Measurements from ENCODE around the gene TLE4. TPM values are rescaled to one million over a fixed set of nuclear protein-coding genes. Genes with fewer than 3 reads are reported as not detected.

Gene TLE4
- total RNA-seq, 1 donor from 2014 or later, result 20.7 TPM

DNA sequence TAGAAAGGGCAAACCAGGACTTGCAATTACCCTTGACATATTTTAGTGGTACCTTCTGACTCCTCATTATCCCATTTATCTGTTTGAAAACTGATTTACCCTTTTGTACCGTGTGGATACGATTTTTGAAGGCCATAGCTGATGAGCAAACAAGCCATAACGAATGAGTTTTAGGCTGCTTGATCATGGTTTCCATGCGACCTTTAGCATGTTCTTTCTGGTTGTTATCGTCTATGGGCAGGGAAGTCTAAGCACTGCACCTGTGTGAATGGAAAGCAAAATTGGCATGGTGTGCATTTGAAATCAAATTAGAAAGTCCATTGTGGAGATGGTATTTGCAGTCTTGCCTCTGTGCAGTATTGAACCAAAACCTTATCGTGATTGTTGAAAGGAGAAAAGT lies 127.7 kb downstream of the TLE4 start:
- no peak for DNase-seq (ENCODE audit: low spot score)
- H3K9me3 Mint-ChIP-seq, result no peaks in the 10 kb centered on the region
- peaks cover 5% of the 10 kb centered on the region for H3K36me3 Mint-ChIP-seq (ENCODE audit: low read depth)
- intact Hi-C loops (cut with micrococcal nuclease), result loop anchor here (5.0 kb wide), 2 partner anchors 113 to 127 kb away; partner anchors contain the start of gene TLE4
- H3K27ac Mint-ChIP-seq, result no peak overlapping the region
- H3K27me3 Mint-ChIP-seq (ENCODE audit: low read depth), result no peaks in the 10 kb centered on the region
- no peak overlapping the region for H3K4me3 Mint-ChIP-seq (ENCODE audit: low read depth)
- H3K4me1 Mint-ChIP-seq (ENCODE audit: low read depth), result peaks cover 23% of the 10 kb centered on the region

DNA sequence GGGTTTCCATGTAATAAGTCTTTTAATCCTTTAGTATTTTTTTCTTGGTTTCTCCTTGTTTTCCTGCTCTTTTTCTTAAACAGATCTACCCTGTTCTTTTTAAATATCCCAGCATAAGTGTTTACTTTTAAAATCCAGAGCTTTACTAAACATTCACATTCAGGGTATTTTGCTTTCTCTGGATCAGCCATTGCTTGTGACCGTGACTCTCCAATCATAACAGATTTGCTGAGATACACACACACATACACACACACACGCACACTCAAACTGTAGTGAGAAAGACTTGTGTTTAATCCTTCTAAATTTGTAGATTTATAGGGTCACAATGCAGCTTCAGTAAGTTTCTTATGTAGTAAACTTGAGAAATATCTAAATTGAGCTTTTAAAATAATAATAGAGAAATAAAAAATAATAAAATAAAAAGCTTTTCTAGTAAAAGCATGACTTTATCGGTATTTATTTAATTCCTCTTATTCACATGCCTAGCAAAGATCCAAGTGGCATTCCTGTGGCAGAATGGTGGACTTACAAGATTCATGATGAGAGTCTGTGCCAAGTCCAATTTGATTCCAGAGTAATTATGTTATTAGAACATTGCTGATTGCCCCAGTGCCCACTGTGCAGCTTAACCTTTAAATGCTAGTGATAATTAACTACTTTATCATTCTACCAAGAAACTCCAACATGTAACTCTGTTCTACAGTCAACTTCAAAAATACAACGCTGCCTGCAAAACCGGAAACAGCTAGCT lies 129.0 kb downstream of the TLE4 start:
- intact Hi-C loops (cut with micrococcal nuclease), result no loop called here
- DNase-seq (ENCODE audit: low spot score), result no peak
- H3K9me3 Mint-ChIP-seq, result no peaks in the 10 kb centered on the region
- peaks cover 10% of the 10 kb centered on the region for H3K4me1 Mint-ChIP-seq (ENCODE audit: low read depth)
- no peak overlapping the region for H3K27ac Mint-ChIP-seq
- H3K27me3 Mint-ChIP-seq (ENCODE audit: low read depth), result no peaks in the 10 kb centered on the region
- no peak overlapping the region for H3K4me3 Mint-ChIP-seq (ENCODE audit: low read depth)
- H3K36me3 Mint-ChIP-seq (ENCODE audit: low read depth), result peaks cover 16% of the 10 kb centered on the region

DNA sequence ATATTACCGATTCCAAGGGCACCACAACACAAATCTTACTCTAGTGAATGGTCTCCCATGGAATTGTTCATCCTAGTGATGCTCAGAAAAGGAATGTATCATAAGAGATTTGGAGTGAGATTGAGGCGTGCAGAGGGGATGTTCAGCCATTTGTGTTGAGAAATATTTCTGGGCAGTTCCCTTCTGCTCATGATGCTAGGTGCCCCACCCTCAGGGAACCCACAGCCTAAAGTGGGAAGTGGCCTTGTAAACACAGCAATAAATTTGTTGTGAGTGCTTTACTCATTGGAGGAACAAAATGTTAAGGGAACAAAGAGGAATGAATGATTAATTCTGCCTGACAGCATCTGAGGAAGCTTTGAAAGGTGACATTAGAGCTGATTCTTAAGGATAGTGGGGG lies 129.9 kb downstream of the TLE4 start:
- H3K4me1 Mint-ChIP-seq (ENCODE audit: low read depth), result peaks cover 7% of the 10 kb centered on the region
- intact Hi-C loops (cut with micrococcal nuclease), result no loop called here

GRCh38 chr9:79705704-79706103 lies 133.9 kb downstream of the TLE4 start:
- DNase-seq (ENCODE audit: low spot score), result no peak
- no peaks in the 10 kb centered on the region for H3K9me3 Mint-ChIP-seq
- H3K27ac Mint-ChIP-seq, result no peak overlapping the region
- H3K4me3 Mint-ChIP-seq (ENCODE audit: low read depth), result no peak overlapping the region
- peaks cover 47% of the 10 kb centered on the region for H3K36me3 Mint-ChIP-seq (ENCODE audit: low read depth)
- intact Hi-C loops (cut with micrococcal nuclease), result no loop called here
- peaks cover 11% of the 10 kb centered on the region for H3K4me1 Mint-ChIP-seq (ENCODE audit: low read depth)
- H3K27me3 Mint-ChIP-seq (ENCODE audit: low read depth), result no peaks in the 10 kb centered on the region

More for the DNA sequence above, 129.9 kb downstream of the TLE4 start:
- Mint-ChIP-seq H3K4me3 (ENCODE audit: low read depth) (no peak overlapping the region), H3K27ac (no peak overlapping the region), H3K27me3 (ENCODE audit: low read depth) (no peaks in the 10 kb centered on the region), H3K36me3 (ENCODE audit: low read depth) (peaks cover 21% of the 10 kb centered on the region), H3K9me3 (no peaks in the 10 kb centered on the region)
- DNase-seq (ENCODE audit: low spot score), result no peak

DNA sequence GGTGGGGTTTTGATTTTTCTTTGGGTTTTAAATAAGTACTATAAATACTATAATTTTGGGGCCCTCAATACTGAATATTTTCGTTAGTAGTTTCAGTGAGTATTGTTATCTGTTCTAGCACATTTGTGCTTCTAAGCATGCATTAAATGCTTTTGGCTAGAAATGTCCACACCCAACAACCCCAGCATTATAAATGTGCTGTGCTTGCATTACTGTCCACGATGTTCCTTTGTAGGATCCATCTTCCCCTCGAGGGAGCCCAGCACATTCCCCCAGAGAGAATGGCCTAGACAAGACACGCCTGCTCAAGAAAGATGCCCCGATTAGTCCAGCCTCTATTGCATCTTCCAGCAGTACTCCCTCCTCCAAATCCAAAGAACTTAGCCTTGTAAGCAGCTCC lies 134.7 kb downstream of the TLE4 start:
- Mint-ChIP-seq H3K9me3 (no peaks in the 10 kb centered on the region), H3K27me3 (ENCODE audit: low read depth) (no peaks in the 10 kb centered on the region), H3K36me3 (ENCODE audit: low read depth) (peaks cover 53% of the 10 kb centered on the region), H3K27ac (no peak overlapping the region), H3K4me3 (ENCODE audit: low read depth) (no peak overlapping the region), H3K4me1 (ENCODE audit: low read depth) (peaks cover 11% of the 10 kb centered on the region)
- DNase-seq (ENCODE audit: low spot score), result no peak
- intact Hi-C loops (cut with micrococcal nuclease), result no loop called here

DNA sequence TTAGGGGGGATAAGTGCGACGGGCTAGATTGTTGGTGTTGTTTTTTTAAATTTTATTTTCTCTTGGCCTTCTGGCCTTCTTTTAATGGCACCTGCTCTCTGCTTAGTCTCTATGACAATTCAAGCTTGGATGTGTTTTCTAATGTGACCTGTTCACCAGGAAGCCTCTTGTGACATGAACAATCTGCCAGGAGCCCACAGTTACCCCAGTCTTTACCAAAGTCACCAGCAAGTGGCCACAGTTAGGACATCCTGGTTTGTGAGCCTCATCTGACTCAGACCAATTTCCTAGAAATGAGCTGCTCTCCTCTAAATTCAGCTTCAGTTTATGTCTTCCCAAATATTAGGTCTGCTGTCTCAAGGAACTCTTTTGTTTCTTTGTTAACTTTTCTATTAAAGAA lies 135.8 kb downstream of the TLE4 start:
- intact Hi-C loops (cut with micrococcal nuclease), result no loop called here
- no peak for DNase-seq (ENCODE audit: low spot score)
- no peak overlapping the region for H3K4me3 Mint-ChIP-seq (ENCODE audit: low read depth)
- H3K27ac Mint-ChIP-seq, result no peak overlapping the region
- H3K9me3 Mint-ChIP-seq, result no peaks in the 10 kb centered on the region
- H3K36me3 Mint-ChIP-seq (ENCODE audit: low read depth), result peaks cover 59% of the 10 kb centered on the region
- peaks cover 17% of the 10 kb centered on the region for H3K4me1 Mint-ChIP-seq (ENCODE audit: low read depth)
- H3K27me3 Mint-ChIP-seq (ENCODE audit: low read depth), result no peaks in the 10 kb centered on the region

- no peak for DNase-seq (ENCODE audit: low spot score)
- Mint-ChIP-seq H3K36me3 (ENCODE audit: low read depth) (peaks cover 60% of the 10 kb centered on the region), H3K27me3 (ENCODE audit: low read depth) (no peaks in the 10 kb centered on the region), H3K9me3 (no peaks in the 10 kb centered on the region), H3K4me1 (ENCODE audit: low read depth) (peaks cover 17% of the 10 kb centered on the region), H3K27ac (no peak overlapping the region), H3K4me3 (ENCODE audit: low read depth) (no peak overlapping the region)
- intact Hi-C loops (cut with micrococcal nuclease), result no loop called here
Observed at GRCh38 chr9:79708541-79708940, 136.8 kb downstream of the TLE4 start.

DNA sequence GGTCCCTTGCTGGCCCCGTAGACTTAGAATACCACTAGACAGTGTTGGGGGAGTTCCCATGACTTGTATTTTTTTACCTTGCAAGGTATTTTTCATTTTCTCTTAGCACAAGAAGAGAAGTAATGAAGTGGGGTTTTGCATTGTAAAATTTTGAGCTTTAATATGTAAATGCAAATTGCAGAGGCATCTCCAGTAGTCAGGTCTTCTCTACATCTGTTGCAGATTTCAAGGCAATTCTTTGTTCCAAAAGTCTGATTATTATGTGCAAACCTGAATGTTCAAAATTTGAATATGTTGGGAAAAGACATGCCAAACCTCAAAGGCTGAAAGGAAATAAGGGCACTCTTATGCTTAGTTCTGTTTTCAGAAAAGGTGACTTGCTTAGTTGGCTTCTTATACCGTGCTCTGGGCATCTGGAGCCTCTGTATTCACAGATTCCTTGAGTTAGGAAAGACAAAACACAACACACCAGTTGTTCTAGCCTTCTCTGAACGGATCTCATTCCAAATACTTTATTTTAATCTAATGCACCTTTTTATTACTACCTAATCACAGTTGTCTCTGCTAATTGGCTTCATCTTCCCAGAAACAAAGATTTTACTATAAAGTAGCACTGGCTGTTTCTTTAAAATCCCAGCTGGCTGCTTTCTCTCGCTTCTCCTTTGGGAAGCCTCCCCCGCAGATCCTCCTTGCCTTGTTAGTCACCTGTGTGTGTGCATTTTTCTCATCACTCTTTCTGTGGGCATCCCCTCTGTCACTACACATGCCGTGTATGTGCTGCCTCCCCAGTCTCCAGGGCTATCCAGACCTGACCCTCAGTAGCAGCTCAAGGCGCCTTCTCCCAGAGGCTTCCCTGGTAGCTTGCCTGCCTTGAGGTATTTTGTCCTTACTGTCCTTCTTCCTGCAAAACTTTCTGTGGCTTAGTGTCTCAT lies 138.2 kb downstream of the TLE4 start:
- Mint-ChIP-seq H3K4me1 (ENCODE audit: low read depth) (peaks cover 17% of the 10 kb centered on the region), H3K9me3 (no peaks in the 10 kb centered on the region), H3K36me3 (ENCODE audit: low read depth) (peaks cover 61% of the 10 kb centered on the region), H3K27me3 (ENCODE audit: low read depth) (no peaks in the 10 kb centered on the region), H3K27ac (no peak overlapping the region), H3K4me3 (ENCODE audit: low read depth) (no peak overlapping the region)
- intact Hi-C loops (cut with micrococcal nuclease), result no loop called here
- no peak for DNase-seq (ENCODE audit: low spot score)

DNA sequence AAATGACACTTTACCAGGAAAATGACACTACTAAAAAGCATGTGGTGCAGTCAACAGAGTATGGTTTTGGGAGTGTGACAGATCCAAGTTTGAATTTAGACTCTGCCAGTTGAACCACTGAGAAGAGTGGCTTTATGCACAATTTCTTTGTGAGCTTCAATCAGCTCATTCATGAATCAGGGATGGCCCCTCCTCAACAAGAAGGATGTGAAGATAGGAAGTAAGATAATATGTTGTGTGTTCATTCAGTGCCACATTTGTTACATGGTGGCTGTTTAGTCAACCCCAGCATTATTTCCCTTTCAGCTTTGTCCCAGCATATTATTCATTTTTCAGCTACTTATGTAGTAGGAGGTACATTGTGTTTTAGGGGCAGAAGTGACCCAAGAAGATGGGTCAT lies 140.1 kb downstream of the TLE4 start:
- DNase-seq (ENCODE audit: low spot score), result no peak
- peaks cover 46% of the 10 kb centered on the region for H3K36me3 Mint-ChIP-seq (ENCODE audit: low read depth)
- no peaks in the 10 kb centered on the region for H3K27me3 Mint-ChIP-seq (ENCODE audit: low read depth)
- peaks cover 16% of the 10 kb centered on the region for H3K4me1 Mint-ChIP-seq (ENCODE audit: low read depth)
- H3K4me3 Mint-ChIP-seq (ENCODE audit: low read depth), result no peak overlapping the region
- H3K9me3 Mint-ChIP-seq, result no peaks in the 10 kb centered on the region
- no peak overlapping the region for H3K27ac Mint-ChIP-seq
- intact Hi-C loops (cut with micrococcal nuclease), result no loop called here

GRCh38 chr9:79719021-79719420 lies 147.3 kb downstream of the TLE4 start:
- no peak overlapping the region for H3K4me3 Mint-ChIP-seq (ENCODE audit: low read depth)
- no peaks in the 10 kb centered on the region for H3K9me3 Mint-ChIP-seq

GRCh38 chr9:79719989-79720388 lies 148.2 kb downstream of the TLE4 start:
- Mint-ChIP-seq H3K4me1 (ENCODE audit: low read depth) (no peaks in the 10 kb centered on the region), H3K9me3 (no peaks in the 10 kb centered on the region), H3K36me3 (ENCODE audit: low read depth) (peaks cover 50% of the 10 kb centered on the region), H3K4me3 (ENCODE audit: low read depth) (no peak overlapping the region), H3K27ac (no peak overlapping the region), H3K27me3 (ENCODE audit: low read depth) (no peaks in the 10 kb centered on the region)
- no peak for DNase-seq (ENCODE audit: low spot score)
- intact Hi-C loops (cut with micrococcal nuclease), result no loop called here

More at GRCh38 chr9:79719021-79719420, 147.3 kb downstream of the TLE4 start:
- intact Hi-C loops (cut with micrococcal nuclease), result no loop called here
- Mint-ChIP-seq H3K4me1 (ENCODE audit: low read depth) (no peaks in the 10 kb centered on the region), H3K27me3 (ENCODE audit: low read depth) (no peaks in the 10 kb centered on the region), H3K27ac (no peak overlapping the region), H3K36me3 (ENCODE audit: low read depth) (peaks cover 52% of the 10 kb centered on the region)
- DNase-seq (ENCODE audit: low spot score), result no peak

- no peak for DNase-seq (ENCODE audit: low spot score)
- peaks cover 14% of the 10 kb centered on the region for H3K9me3 Mint-ChIP-seq
- H3K4me3 Mint-ChIP-seq (ENCODE audit: low read depth), result no peak overlapping the region
- no peaks in the 10 kb centered on the region for H3K27me3 Mint-ChIP-seq (ENCODE audit: low read depth)
- intact Hi-C loops (cut with micrococcal nuclease), result no loop called here
- H3K4me1 Mint-ChIP-seq (ENCODE audit: low read depth), result peaks cover 12% of the 10 kb centered on the region
- H3K36me3 Mint-ChIP-seq (ENCODE audit: low read depth), result peaks cover 15% of the 10 kb centered on the region
- H3K27ac Mint-ChIP-seq, result no peak overlapping the region
Observed at GRCh38 chr9:79731171-79731890, 159.6 kb downstream of the TLE4 start.
